ENCODE results near the gene GATA2. TPM values are rescaled to one million over a fixed set of nuclear protein-coding genes. Genes with fewer than 3 reads are reported as not detected.
A peak's percentile ranks its signal among the peaks of the same experiment; 100 is the strongest.

Gene GATA2
- total and polyA plus RNA-seq, 2 of the 13 experiments (the other 11 are each of a cell fraction or from before 2014, with no cell fraction given) = 3.5 to 6.2 TPM

DNA sequence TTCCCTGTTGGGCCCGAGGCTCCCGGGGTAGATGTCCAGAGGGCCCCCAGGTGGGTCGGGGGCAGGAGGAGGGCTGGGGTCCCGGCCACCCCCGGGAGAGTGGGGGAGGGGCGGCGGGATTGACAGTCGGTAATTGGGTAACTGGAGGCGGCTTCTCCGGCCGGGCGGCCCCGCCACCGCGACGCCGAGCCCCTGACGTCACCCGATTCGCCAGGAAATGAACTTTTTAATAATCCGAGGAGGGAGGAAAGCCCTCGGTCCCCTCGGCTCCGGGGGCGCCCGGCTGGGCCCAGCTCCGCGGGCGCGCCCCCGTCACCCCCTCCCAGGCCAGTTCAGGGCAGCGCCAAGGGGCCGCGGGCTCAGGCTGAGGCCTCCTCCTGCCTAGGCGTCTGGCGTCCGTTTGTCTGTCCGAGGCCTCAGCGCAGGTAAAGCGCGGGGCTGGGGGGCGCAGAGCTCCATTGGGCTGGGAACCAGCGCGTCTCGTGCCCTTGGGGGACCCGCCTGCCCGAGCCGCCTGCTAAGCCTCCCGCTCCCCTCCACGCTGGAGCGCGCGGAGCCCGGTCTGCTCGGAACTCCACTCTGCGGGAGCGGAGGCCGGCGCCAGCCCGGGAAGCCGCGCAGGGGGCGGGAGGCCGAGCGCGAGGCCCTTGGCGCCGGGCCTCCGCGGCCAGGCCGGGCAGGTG lies 3.9 kb downstream of the GATA2 start (continued):
- TF ChIP-seq, protein P1, sequence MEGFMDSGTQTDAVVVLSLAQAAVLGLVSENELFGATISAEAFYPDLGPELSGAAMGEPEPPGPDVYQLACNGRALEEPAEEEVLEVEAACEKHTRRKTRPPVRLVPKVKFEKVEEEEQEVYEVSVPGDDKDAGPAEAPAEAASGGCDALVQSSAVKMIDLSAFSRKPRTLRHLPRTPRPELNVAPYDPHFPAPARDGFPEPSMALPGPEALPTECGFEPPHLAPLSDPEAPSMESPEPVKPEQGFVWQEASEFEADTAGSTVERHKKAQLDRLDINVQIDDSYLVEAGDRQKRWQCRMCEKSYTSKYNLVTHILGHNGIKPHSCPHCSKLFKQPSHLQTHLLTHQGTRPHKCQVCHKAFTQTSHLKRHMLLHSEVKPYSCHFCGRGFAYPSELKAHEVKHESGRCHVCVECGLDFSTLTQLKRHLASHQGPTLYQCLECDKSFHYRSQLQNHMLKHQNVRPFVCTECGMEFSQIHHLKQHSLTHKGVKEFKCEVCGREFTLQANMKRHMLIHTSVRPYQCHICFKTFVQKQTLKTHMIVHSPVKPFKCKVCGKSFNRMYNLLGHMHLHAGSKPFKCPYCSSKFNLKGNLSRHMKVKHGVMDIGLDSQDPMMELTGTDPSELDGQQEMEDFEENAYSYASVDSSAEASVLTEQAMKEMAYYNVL (CRISPR knock-in tag; IDR thresholded peaks at IDR 0.05; ENCODE audit: borderline replicate concordance) = 0 out of 2 replicates have a peak, but pooled peaks have one; percentile 25
- peak; percentile 15 for TF ChIP-seq SKI (IDR thresholded peaks at IDR 0.05; ENCODE audit: partially characterized antibody)
- TF ChIP-seq, protein P2, sequence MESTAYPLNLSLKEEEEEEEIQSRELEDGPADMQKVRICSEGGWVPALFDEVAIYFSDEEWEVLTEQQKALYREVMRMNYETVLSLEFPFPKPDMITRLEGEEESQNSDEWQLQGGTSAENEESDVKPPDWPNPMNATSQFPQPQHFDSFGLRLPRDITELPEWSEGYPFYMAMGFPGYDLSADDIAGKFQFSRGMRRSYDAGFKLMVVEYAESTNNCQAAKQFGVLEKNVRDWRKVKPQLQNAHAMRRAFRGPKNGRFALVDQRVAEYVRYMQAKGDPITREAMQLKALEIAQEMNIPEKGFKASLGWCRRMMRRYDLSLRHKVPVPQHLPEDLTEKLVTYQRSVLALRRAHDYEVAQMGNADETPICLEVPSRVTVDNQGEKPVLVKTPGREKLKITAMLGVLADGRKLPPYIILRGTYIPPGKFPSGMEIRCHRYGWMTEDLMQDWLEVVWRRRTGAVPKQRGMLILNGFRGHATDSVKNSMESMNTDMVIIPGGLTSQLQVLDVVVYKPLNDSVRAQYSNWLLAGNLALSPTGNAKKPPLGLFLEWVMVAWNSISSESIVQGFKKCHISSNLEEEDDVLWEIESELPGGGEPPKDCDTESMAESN (CRISPR knock-in tag; conservative IDR thresholded peaks at IDR 0.05) = 0 out of 2 replicates have a peak, but pooled peaks have one; percentile 6
- TF ChIP-seq ZNF709 (CRISPR knock-in tag; IDR thresholded peaks at IDR 0.05) = 0 out of 2 replicates have a peak, but pooled peaks have one; percentile 20
- TF ChIP-seq HNRNPK (IDR thresholded peaks at IDR 0.05; ENCODE audit: low read depth, low read length, poor library complexity, severe bottlenecking) = peak; percentile 29
- 0 out of 2 replicates have a peak, but pooled peaks have one; percentile 24 for TF ChIP-seq ZNF264 (CRISPR knock-in tag; IDR thresholded peaks at IDR 0.05)
- TF ChIP-seq, protein P3, sequence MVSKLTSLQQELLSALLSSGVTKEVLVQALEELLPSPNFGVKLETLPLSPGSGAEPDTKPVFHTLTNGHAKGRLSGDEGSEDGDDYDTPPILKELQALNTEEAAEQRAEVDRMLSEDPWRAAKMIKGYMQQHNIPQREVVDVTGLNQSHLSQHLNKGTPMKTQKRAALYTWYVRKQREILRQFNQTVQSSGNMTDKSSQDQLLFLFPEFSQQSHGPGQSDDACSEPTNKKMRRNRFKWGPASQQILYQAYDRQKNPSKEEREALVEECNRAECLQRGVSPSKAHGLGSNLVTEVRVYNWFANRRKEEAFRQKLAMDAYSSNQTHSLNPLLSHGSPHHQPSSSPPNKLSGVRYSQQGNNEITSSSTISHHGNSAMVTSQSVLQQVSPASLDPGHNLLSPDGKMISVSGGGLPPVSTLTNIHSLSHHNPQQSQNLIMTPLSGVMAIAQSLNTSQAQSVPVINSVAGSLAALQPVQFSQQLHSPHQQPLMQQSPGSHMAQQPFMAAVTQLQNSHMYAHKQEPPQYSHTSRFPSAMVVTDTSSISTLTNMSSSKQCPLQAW (CRISPR knock-in tag; IDR thresholded peaks at IDR 0.05) = no peak
- TF ChIP-seq ZNF790 (CRISPR knock-in tag; IDR thresholded peaks at IDR 0.05; ENCODE audit: borderline replicate concordance) = peak; percentile 56; the same call in 1 of the 2 replicates
- 0 out of 2 replicates have a peak, but pooled peaks have one; percentile 9 for TF ChIP-seq KDM2A (CRISPR knock-in tag; IDR thresholded peaks at IDR 0.05; ENCODE audit: borderline replicate concordance, low read depth)
- peak; percentile 72 for TF ChIP-seq RBFOX2 (IDR thresholded peaks at IDR 0.05; ENCODE audit: low read depth, low read length)
- TF ChIP-seq ZNF30 (CRISPR knock-in tag; IDR thresholded peaks at IDR 0.05) = 0 out of 2 replicates have a peak, but pooled peaks have one; percentile 48
- TF ChIP-seq, protein P4, sequence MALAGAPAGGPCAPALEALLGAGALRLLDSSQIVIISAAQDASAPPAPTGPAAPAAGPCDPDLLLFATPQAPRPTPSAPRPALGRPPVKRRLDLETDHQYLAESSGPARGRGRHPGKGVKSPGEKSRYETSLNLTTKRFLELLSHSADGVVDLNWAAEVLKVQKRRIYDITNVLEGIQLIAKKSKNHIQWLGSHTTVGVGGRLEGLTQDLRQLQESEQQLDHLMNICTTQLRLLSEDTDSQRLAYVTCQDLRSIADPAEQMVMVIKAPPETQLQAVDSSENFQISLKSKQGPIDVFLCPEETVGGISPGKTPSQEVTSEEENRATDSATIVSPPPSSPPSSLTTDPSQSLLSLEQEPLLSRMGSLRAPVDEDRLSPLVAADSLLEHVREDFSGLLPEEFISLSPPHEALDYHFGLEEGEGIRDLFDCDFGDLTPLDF (CRISPR knock-in tag; IDR thresholded peaks at IDR 0.05) = no peak
- TF ChIP-seq, protein P5, sequence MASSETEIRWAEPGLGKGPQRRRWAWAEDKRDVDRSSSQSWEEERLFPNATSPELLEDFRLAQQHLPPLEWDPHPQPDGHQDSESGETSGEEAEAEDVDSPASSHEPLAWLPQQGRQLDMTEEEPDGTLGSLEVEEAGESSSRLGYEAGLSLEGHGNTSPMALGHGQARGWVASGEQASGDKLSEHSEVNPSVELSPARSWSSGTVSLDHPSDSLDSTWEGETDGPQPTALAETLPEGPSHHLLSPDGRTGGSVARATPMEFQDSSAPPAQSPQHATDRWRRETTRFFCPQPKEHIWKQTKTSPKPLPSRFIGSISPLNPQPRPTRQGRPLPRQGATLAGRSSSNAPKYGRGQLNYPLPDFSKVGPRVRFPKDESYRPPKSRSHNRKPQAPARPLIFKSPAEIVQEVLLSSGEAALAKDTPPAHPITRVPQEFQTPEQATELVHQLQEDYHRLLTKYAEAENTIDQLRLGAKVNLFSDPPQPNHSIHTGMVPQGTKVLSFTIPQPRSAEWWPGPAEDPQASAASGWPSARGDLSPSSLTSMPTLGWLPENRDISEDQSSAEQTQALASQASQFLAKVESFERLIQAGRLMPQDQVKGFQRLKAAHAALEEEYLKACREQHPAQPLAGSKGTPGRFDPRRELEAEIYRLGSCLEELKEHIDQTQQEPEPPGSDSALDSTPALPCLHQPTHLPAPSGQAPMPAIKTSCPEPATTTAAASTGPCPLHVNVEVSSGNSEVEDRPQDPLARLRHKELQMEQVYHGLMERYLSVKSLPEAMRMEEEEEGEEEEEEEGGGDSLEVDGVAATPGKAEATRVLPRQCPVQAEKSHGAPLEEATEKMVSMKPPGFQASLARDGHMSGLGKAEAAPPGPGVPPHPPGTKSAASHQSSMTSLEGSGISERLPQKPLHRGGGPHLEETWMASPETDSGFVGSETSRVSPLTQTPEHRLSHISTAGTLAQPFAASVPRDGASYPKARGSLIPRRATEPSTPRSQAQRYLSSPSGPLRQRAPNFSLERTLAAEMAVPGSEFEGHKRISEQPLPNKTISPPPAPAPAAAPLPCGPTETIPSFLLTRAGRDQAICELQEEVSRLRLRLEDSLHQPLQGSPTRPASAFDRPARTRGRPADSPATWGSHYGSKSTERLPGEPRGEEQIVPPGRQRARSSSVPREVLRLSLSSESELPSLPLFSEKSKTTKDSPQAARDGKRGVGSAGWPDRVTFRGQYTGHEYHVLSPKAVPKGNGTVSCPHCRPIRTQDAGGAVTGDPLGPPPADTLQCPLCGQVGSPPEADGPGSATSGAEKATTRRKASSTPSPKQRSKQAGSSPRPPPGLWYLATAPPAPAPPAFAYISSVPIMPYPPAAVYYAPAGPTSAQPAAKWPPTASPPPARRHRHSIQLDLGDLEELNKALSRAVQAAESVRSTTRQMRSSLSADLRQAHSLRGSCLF (CRISPR knock-in tag; IDR thresholded peaks at IDR 0.05; ENCODE audit: borderline replicate concordance) = no peak
